H9 (cell line): ENCODE results near the gene BSDC1. TPM values are rescaled to one million over a fixed set of nuclear protein-coding genes. Genes with fewer than 3 reads are reported as not detected.

Source experiments
- DNase-seq: peaks from one replicate; pipeline ENCODE4 v3.0.0-alpha.2; 2017
- H2AFZ ChIP-seq: one replicate; pipeline ENCODE4 v1.6.1; 2013; ENCODE audit warnings: mild to moderate bottlenecking, low read length, control low read depth, moderate library complexity
- H2AK5ac ChIP-seq: 2 replicates; pipeline ENCODE4 v1.6.1; 2013; ENCODE audit warnings: low read length, control low read depth, mixed read lengths; ENCODE audit not compliant: insufficient read length
- H2BK120ac ChIP-seq: one replicate; pipeline ENCODE4 v1.6.1; 2013; ENCODE audit warnings: low read depth, mild to moderate bottlenecking, low read length, control low read depth, inconsistent platforms; ENCODE audit not compliant: poor library complexity, severe bottlenecking
- H2BK12ac ChIP-seq: 2 replicates; pipeline ENCODE4 v1.6.1; 2013; ENCODE audit warnings: low read length, control low read depth, mixed read lengths, low read depth; ENCODE audit not compliant: insufficient read length
- H2BK15ac ChIP-seq: 2 replicates; pipeline ENCODE4 v1.6.1; 2013; ENCODE audit warnings: low read depth, low read length, control low read depth
- H2BK20ac ChIP-seq: one replicate; pipeline ENCODE4 v1.6.1; 2013; ENCODE audit warnings: low read depth, mild to moderate bottlenecking, low read length, control low read depth, inconsistent platforms; ENCODE audit not compliant: poor library complexity, severe bottlenecking
- H2BK5ac ChIP-seq: 2 replicates; pipeline ENCODE4 v1.6.1; 2013; ENCODE audit warnings: low read length, control low read depth, mixed read lengths; ENCODE audit not compliant: insufficient read length
- H3K14ac ChIP-seq: 2 replicates; pipeline ENCODE4 v1.6.1; 2013; ENCODE audit warnings: low read length, control low read depth; ENCODE audit not compliant: insufficient read depth
- H3K18ac ChIP-seq: 2 replicates; pipeline ENCODE4 v1.6.1; 2013; ENCODE audit warnings: low read depth, mild to moderate bottlenecking, mixed read lengths, low read length, control low read depth; ENCODE audit not compliant: insufficient read length
- H3K23ac ChIP-seq: 2 replicates; pipeline ENCODE4 v1.6.1; 2013; ENCODE audit warnings: low read length, control low read depth, mixed read lengths, low read depth; ENCODE audit not compliant: insufficient read length
- H3K23me2 ChIP-seq: 2 replicates; pipeline ENCODE4 v1.6.1; 2013; ENCODE audit warnings: low read depth, mild to moderate bottlenecking, mixed read lengths, low read length, control low read depth; ENCODE audit not compliant: insufficient read length, poor library complexity, severe bottlenecking
- H3K27ac ChIP-seq: 2 replicates; pipeline ENCODE4 v1.5.1; 2013; ENCODE audit warnings: low read length, control low read depth, mixed read lengths, low read depth; ENCODE audit not compliant: insufficient read length
- H3K27me3 ChIP-seq: 2 replicates; pipeline ENCODE4 v1.6.1; 2013; ENCODE audit warnings: low read length, control low read depth, inconsistent platforms; ENCODE audit not compliant: insufficient read depth
- H3K4ac ChIP-seq: 2 replicates; pipeline ENCODE4 v1.6.1; 2013; ENCODE audit warnings: low read depth, mild to moderate bottlenecking, control low read depth, inconsistent platforms, low read length, moderate library complexity
- H3K4me1 ChIP-seq: 2 replicates; pipeline ENCODE4 v1.6.1; 2013; ENCODE audit warnings: low read length, control low read depth, inconsistent platforms; ENCODE audit not compliant: insufficient read depth
- H3K4me2 ChIP-seq: 2 replicates; pipeline ENCODE4 v1.6.1; 2013; ENCODE audit warnings: low read length, control low read depth, mixed read lengths; ENCODE audit not compliant: insufficient read length, insufficient read depth
- H3K56ac ChIP-seq: 2 replicates; pipeline ENCODE4 v1.6.1; 2013; ENCODE audit warnings: low read depth, mild to moderate bottlenecking, mixed read lengths, low read length, control low read depth; ENCODE audit not compliant: insufficient read length
- H3K79me1 ChIP-seq: 2 replicates; pipeline ENCODE4 v1.6.1; 2013; ENCODE audit warnings: low read depth, mild to moderate bottlenecking, moderate library complexity, low read length, control low read depth, inconsistent platforms; ENCODE audit not compliant: insufficient read depth, poor library complexity, severe bottlenecking
- H3K79me2 ChIP-seq: 2 replicates; pipeline ENCODE4 v1.6.1; 2013; ENCODE audit warnings: low read length, control low read depth, inconsistent platforms; ENCODE audit not compliant: insufficient read depth
- H3K9ac ChIP-seq: 2 replicates; pipeline ENCODE4 v1.6.1; 2013; ENCODE audit warnings: low read length, control low read depth, mixed read lengths; ENCODE audit not compliant: insufficient read length; ENCODE audit errors: extremely low read depth
- H3K9me3 ChIP-seq: one replicate; pipeline ENCODE4 v1.6.1; 2013; ENCODE audit warnings: low read depth, low read length, inconsistent platforms; ENCODE audit not compliant: control insufficient read depth
- H3T11ph ChIP-seq: one replicate; pipeline ENCODE4 v1.6.1; 2013; ENCODE audit warnings: mild to moderate bottlenecking, low read length, control low read depth, inconsistent platforms
- H4K20me1 ChIP-seq: one replicate; pipeline ENCODE4 v1.6.1; 2013; ENCODE audit not compliant: control insufficient read depth, insufficient read length, insufficient read depth
- H4K5ac ChIP-seq: 2 replicates; pipeline ENCODE4 v1.6.1; 2013; ENCODE audit warnings: low read depth, mild to moderate bottlenecking, mixed read lengths, low read length, control low read depth; ENCODE audit not compliant: insufficient read length
- H4K8ac ChIP-seq: replicated peaks from 2 replicates; pipeline ENCODE4 v1.6.1; 2013; ENCODE audit warnings: low read length, control low read depth, mixed read lengths, low read depth; ENCODE audit not compliant: insufficient read length
- H4K91ac ChIP-seq: 2 replicates; pipeline ENCODE4 v1.6.1; 2013; ENCODE audit warnings: low read depth, mild to moderate bottlenecking, moderate library complexity, mixed read lengths, low read length, control low read depth; ENCODE audit not compliant: insufficient read length
- H3K27ac Mint-ChIP-seq, 3 experiments: 2 replicates in 2 of 3; 3 replicates in 1 of 3; pipeline ENCODE4 v1.8.0; 2020 to 2021; ENCODE audit warnings: mixed read lengths in 3 of 3, mild to moderate bottlenecking in 1 of 3, moderate library complexity in 1 of 3
- H3K27me3 Mint-ChIP-seq: 2 replicates; pipeline ENCODE4 v1.8.0; 2021; ENCODE audit warnings: low read depth, mild to moderate bottlenecking, moderate library complexity, mixed read lengths
- H3K36me3 Mint-ChIP-seq, 3 experiments: 2 replicates in 2 of 3; 3 replicates in 1 of 3; pipeline ENCODE4 v1.8.0; 2020 to 2021; ENCODE audit warnings: low read depth in 3 of 3, mixed read lengths in 3 of 3; ENCODE audit not compliant: insufficient read depth in 1 of 3
- H3K4me1 Mint-ChIP-seq, 2 experiments: 2 replicates each; pipeline ENCODE4 v1.8.0; 2020; ENCODE audit warnings: mixed read lengths in 2 of 2
- H3K4me3 Mint-ChIP-seq, 2 experiments: 2 replicates in 1 of 2; 3 replicates in 1 of 2; pipeline ENCODE4 v1.8.0; 2020 to 2021; ENCODE audit warnings: mild to moderate bottlenecking in 2 of 2, mixed read lengths in 2 of 2, moderate library complexity in 1 of 2
- H3K9me3 Mint-ChIP-seq, 2 experiments: 2 replicates in 1 of 2; 3 replicates in 1 of 2; pipeline ENCODE4 v1.8.0; 2020; ENCODE audit warnings: mild to moderate bottlenecking in 2 of 2, mixed read lengths in 2 of 2, moderate library complexity in 1 of 2
- CTCF ChIP-seq: fragments of 200-600 bp; sonication (generic); conservative IDR thresholded peaks from 3 replicates; pipeline ENCODE4 v1.8.0; 2021; ENCODE audit warnings: antibody characterized with exemption, mild to moderate bottlenecking
- WGBS: extraction: QIAGEN DNeasy Blood & Tissue Kit; methylation state at CpG from one replicate; pipeline ENCODE4 v1.1.7; 2013; ENCODE audit warnings: missing lambda C conversion rate, low lambda C conversion rate, mixed read lengths; ENCODE audit not compliant: insufficient read length; ENCODE audit errors: extremely low coverage; 5-methylcytosine and 5-hydroxymethylcytosine counted together
- total RNA-seq: library from RNA; stranded (reverse); gene quantifications from 2 replicates; pipeline ENCODE4 v1.2.1, GENCODE V29; 2021

BSDC1 gene
- total RNA-seq, 1 experiment from 2014 or later = 52.6 TPM

- H3K4me1 Mint-ChIP-seq = no peaks in the 10 kb centered on the region
These were observed 22.0 kb downstream of the BSDC1 start for GRCh38 chr1:32372149-32372756.

More at GRCh38 chr1:32372149-32372756, 22.0 kb downstream of the BSDC1 start:
- Histone ChIP-seq H2BK12ac (no peak overlapping the region), H2BK15ac (no peak overlapping the region), H3K9ac (no peak overlapping the region), H2AFZ (no peak overlapping the region), H3K27ac (no peak overlapping the region), H2BK120ac (no peak overlapping the region), H4K20me1 (no peaks in the 10 kb centered on the region), H3K79me1 (no peaks in the 10 kb centered on the region), H4K8ac (no peak overlapping the region), H3K23ac (no peak overlapping the region), H3K27me3 (no peaks in the 10 kb centered on the region), H2AK5ac (no peak overlapping the region), H4K5ac (no peak overlapping the region), H3K23me2 (no peaks in the 10 kb centered on the region), H3K56ac (no peak overlapping the region), H4K91ac (no peak overlapping the region), H2BK5ac (no peak overlapping the region), H3K9me3 (no peaks in the 10 kb centered on the region), H3K14ac (no peak overlapping the region), H3K18ac (no peak overlapping the region), H3K4me1 (no peaks in the 10 kb centered on the region), H3K4ac (no peak overlapping the region), H3K79me2 (no peaks in the 10 kb centered on the region), H3T11ph (no peak overlapping the region), H3K4me2 (no peak overlapping the region), H2BK20ac (no peak overlapping the region)
- Mint-ChIP-seq H3K27me3 (no peaks in the 10 kb centered on the region), H3K9me3 (no peaks in the 10 kb centered on the region), H3K36me3 (peaks cover 17 to 77% (median 71%) of the 10 kb centered on the region in 3 experiments; a peak in 6 of 7 replicates), H3K27ac (no peak overlapping the region), H3K4me3 (no peak overlapping the region)
- DNase-seq = no peak
- peak; percentile 18; the same call in 2 of the 3 replicates for TF ChIP-seq CTCF
- no CpG with 5 or more reads among the region's 5 CpGs for WGBS
